Hematopoietic multipotent progenitor cell treated with erythropoietin and hydrocortisone succinate and interleukin-3 and kit ligand, for 17 days (in vitro differentiated cells): ENCODE measurements around the gene SLC16A3.

ENCODE experiments used
- DNase-seq: peaks from one replicate; pipeline ENCODE4 v3.0.0-alpha.2; 2015; ENCODE audit warnings: low spot score

SLC16A3 gene

DNA sequence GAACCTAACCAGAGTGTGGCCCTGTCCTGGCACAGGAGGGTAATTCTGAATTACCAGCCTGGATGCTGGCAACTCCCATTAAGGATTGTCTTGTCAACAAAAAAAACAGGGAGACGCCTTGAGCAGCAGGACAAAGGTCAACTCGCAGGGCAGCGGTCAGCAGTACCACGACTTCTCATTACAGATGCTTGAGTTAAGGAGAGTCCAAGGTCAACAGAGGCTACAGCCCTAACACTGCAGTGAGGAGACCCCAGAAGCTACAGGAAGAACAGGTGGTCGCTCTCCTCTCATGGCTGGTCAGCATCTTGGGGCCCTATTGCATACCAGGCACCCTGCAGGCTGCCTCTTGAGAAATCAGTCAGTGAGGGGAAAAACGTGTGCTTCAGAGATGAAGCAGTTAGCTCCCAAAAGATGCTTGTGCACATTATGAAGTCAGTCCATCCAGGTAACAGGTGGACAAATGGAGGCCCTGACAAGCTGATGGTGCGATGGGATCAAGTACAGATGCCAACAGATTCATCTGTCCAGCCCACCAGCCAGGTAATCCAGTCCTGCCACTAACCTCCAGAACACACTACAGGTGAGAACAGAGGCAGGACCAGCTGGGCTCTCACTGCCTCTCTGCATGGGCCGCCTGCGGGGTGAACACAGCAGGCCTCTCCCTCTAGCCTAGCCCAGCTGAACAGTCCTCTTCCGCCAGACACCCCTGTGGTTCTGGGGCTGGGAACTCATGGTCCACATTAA lies 40.5 kb downstream of the SLC16A3 start:
- DNase-seq = no peak

DNA sequence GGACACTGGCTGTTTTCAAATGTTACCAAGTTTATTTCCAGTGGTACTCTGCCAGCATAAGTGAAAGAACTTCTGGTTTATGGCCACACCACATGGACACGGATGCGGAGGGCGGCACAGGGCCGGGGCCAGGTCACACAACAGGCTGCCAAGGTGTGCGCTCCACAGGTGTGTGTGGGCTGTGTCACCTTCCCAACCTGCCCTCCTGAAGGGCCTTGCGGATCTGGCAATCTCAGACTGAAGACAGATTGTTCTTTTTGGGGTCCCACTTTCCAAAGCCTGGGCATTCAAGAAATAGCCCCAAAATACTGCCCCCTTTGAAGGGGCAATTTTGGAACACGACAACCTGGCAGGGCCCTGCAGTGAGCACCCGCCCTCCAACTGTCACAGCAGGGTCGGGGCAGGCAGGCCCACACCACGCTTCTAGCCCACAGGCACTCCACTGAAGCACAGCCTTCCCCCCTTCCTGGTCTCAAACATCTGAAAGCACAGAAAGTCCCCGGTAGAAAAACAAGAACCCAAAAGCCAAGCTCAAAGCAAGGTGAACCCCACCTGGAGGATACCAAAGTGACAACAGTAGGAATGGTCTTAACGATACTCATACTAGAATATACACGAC lies 41.1 kb downstream of the SLC16A3 start:
- no peak for DNase-seq

DNA sequence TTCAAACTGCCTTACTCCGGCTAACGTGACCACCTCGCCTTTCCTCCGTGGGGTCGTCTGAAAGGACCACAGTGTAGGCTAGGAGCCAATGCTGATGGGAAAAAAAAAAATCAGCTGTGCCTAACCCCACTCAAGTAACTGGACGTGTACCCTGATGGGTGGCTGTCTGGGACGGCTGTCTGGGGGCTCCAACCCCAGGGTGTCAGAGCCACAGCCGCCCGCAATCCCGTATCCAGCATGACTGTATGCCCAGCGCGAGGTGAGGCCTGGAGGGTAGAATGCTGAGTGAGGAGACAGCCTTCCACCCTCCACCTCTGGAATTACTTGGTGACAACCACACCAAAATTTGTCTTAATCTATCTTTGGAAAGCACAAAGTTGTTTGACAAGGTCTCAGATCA lies 41.8 kb downstream of the SLC16A3 start:
- DNase-seq = no peak

DNA sequence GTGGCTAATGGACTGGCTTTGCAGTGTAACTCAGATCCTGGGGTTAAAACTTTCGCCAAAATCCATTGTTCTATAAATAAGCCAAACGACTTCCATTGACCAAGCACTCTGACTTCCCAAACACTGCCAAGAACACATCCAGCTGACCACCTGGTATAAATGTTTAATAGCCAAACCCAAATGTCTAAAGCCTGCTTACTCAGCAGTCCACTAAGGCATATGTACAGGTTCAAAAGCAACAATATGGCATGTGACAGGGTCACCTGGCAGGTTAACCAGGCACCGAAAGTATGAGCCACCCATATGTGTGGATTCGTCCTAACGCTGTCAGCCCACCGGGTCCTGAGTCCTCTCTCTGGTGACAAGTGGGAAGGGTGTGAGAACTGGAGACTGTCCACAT lies 42.6 kb downstream of the SLC16A3 start:
- DNase-seq = no peak

DNA sequence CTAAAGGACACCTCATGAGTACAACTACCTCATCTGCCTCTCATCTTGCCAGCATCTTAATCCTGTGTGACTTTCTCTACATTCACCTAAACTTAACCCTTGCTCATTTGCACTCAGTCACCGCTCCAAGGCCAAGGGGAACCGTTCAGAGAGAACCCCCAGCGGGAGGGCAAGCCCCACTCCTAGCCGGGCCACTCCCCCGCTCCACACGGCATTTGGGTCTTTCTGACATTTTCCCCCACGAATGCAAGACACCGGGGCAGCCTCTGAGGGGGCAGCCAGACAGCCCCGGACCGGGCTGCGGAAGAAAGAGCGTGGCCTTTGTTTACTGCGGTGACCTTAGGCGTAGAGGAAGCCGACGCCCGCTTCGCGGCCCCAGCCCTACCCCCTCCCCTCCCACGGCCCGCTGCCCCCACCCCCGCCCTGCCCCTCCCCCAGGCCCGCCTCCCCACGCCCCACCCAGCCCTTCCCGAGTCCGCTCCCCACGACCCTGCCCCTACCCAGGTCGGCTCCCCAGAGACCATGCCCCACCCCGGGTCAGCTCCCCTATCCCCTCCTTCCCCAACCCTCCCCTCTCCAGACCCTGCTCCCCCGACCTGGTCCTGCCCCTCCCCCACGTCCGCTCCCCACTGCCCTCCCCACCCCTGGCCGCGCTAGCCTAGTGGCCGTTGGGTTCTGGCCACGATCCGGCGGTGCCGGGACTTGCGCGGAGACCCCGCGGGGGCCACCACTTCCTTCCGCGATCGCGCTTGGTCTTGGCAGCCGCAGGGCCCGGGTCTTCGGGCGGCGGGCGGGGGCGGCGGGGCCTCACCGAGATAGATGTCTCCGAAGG lies 43.9 kb downstream of the SLC16A3 start:
- DNase-seq = no peak

DNA sequence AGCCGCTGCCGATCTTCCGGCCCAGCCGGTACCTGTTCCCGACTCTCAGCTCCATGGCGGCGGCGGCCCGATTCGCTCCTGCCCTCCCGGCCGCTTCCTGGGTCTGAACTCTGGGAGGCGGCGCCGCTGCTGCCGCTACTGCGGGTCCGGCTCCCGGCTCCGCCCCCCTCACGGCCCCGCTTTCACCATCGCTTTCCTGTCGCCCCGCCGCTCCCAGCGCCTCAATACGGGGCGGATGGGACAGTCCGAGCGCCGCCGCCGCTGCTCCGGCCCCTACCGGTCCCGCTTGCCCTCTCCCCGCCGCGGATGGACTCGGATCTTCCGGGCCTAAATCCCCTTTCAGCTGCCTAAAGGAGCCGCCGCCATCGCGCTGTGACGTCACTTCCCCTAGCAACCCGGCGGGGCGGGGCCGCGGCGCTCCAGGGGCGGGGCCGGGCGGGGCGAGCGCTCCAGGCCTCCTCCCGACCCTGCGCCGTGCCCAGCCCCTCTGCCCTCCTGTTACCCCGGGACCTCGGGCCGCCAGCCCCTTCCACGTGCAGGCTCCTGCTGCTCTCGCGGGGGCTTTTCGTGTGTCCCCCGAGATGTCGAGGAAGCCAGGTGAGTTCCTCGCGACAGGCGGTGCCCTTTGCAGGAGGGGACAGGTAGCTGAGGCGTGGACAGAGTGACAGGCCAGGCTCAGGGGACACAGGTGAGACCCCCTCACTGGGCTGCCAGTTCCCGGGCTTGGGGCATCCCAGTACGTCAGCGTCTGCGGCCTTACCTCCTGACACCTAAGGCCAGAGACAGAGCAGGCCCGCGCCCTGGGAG lies 44.7 kb downstream of the SLC16A3 start, which contains the start of gene CSNK1D:
TSS of gene CSNK1D (minus strand) at position 374 of the 807 bp plus-strand sequence. CDS start at position 55, 319 bp downstream.
- peak; percentile 91 for DNase-seq

DNA sequence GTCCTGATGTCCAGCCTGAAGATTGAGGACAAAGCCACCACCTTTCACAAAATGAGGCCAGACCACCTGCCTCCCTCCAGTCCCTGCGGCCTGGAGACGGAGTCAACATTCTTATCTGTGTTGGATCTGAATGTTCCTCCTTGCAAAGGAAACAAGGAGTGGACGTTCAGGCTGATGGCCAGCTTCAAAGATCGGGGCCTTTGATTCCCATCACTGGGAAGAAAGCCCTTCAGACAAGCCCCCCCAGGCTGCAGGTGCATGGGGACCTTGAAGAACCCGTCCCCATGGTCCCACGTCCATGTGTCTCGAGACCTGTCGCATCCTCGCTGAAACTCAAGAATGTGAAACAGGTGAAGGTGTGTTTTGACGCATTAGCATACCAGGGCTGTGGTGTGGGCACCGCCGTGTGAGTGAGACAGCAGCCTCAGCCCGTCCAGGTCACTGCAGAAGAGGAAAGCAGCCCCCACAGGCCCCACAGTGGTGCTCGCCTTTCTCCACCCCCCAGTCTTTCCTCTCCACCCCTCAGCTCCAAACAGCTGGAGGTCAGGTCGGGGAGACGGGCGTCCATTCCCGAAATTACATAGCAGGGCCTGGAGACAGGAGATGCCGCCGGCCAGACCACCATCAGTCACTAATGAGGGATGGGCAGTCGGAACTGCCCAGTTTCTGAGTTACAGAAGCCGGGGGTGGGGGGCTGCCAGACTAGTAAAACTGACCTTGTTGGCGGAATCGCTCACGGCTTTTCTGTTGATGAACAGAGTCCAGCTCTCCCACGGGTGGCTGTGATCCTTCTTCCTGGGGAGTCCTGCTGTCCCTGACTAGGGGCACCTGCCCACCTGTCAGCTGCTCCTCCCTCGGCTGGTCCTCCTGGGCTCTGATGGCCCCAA lies 45.5 kb downstream of the SLC16A3 start:
- DNase-seq = no peak

DNA sequence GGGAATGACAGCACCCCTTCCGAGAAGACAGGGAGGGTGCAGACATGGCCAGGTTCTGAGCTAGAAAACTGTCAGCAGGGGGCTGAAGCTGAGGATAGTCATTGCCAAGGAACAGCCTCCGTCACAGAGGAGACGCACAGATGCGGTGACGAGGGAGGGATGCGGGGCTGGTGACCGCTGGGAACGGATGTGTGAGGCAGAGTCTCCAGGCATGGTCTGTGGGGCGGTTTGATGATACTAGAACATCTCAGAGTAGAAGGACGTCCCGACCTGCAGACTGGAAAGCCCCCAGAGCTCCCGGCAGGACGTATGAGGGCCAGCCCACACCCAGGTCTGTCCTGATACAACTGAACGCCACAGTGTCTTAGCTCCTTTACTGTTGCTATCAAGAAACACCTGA lies 46.5 kb downstream of the SLC16A3 start:
- no peak for DNase-seq

DNA sequence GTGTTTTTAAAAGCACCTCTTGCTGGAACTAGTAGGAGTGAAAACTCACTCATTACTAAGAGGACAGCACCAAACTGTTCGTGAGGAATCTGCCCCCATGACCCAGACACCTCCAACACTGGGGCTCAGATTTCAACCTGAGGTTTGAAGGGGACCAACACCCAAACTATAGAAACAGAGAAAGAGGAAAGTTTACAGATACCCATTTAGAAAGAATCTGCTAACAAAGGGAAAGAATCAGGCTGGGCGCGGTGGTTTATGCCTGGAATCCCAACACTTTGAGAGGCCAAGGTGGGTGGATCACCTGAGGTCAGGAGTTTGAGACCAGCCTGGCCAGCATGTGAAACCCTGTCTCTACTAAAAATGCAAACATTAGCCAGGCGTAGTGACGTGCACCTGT lies 48.1 kb downstream of the SLC16A3 start:
- no peak for DNase-seq

DNA sequence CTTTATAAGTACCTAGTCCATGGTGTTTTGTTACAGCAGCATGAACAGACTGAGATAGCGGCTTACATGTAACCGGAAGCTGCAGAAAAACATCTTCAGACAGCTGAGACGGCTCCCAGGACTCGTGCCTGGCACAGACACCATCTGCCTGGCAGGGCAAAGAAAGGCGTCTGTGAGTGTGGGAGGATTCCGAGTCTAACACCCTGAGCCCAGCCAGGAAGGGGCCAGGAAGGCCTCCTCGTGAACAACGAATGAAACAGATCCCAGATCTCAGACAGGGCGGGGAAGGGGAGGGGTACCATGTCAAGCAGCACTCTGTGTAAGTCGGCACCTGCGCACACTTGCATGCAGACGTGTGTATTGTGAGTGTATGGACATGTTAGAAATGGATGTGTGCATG lies 49.0 kb downstream of the SLC16A3 start:
- no peak for DNase-seq

DNA sequence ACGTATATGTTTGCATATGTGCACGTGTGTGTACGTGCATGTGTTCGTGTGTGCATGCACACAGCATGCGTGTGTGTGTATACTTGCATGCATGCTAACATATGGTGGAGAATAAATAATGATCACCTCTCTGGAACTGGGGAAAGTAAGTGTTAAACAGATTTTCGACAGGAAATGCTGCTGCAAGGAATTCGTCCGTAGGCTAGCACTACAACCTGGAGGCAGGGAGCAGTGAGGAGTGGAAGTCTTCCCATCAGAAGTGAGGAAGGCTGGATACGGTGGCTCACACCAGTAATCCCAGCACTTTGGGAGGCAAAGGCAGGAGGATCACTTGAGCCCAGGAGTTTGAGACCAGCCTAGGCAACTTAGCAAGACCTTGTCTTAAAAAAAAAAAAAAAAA lies 49.5 kb downstream of the SLC16A3 start:
- DNase-seq = no peak

DNA sequence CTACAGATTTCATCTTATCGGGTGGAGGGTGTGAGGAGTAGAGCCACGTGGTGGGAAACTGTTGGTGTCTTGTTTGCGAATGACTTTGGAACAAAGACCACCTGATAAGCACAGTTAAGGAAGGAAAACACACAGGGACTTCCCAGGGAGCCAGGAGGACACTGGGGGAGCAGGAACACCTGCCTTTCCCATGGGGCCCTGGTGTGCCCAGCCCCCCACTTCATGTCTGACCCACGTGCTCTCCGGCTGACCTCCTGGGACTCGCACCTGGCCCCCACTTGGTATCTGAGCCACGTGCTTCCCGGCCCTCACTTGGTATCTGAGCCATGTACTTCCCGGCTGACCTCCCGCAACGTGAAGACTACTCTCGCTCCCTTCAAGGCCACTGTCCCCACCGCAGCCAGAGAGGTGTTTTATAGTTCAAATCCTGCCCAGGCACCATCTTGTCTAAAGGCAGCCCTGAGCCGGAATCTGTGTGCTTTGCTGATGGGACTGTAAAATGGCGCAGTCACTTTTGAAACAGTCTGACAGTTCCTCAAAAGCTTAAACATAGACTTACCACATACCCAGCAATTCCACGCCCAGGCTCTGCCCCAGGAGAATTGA lies 50.0 kb downstream of the SLC16A3 start:
- no peak for DNase-seq

DNA sequence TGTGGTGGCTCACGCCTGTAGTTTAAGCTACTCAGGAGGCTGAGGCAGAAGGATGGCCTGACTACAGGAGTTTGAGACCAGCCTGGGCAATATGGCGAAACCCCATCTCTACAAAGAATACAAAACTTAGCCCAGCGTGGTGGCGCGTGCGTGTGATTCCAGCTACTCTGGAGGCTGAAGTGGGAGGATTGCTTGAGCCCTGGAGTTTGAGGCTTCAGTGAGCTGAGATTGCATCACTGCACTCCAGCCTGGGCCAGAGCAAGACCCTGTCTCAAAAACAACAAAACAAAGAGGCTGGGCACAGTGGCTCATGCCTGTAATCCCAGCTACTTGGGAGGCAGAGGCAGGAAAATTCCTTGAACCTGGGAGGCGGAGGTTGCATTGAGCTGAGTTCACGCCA lies 51.7 kb downstream of the SLC16A3 start:
- DNase-seq = no peak

DNA sequence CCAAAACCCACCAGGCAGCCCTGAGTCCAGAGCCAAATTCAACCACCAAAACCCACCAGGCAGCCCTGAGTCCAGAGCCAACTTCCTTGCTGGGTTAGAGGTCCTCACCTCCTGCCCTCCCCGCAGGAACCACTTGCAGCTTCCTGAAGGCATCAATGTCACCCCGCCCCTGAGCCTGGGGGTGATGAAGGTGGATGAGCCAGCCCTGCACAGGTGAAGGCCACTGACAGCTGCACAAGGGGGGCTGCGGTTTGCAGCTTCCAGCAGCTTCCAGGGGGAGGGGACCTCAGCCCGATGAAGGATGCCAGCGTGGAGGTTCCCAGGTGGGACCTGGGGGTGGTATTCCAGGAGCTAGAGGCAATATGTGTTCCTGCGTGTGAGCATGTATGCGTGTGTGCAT lies 52.2 kb downstream of the SLC16A3 start:
- no peak for DNase-seq

DNA sequence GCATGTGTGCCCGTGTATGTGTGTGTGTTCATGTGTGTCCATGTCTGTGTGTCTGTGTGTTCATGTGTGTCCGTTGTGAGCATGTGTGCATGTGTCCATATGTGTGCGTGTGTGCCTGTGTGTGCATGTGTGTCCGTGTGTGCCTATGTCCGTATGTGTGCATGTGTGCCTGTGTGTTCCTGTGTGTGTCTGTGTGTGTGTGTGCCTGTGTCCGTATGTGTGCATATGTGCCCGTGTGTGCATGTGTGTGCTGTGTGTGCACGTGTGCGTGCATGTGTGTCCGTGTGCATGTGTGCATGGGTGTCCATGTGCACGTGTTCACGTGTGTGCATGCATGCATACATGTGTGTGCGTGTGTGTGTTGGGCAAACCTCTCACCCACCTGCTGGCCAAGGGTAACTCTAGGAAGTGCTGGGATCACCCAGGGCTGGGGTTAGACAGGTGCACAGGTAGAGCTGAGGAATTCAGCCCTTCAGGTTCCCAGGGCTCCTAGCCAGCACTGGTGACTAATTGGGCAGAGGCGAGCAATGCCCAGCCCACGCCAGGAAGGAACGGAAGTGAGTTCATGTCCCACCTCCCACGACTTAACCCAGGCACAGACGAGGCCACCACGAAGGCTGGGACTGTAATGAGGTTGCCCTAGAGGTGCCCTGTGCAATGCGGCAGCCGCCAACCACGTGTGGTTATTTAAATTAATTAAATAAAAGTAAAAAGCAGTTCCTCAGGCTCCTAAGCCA lies 52.8 kb downstream of the SLC16A3 start:
- no peak for DNase-seq

DNA sequence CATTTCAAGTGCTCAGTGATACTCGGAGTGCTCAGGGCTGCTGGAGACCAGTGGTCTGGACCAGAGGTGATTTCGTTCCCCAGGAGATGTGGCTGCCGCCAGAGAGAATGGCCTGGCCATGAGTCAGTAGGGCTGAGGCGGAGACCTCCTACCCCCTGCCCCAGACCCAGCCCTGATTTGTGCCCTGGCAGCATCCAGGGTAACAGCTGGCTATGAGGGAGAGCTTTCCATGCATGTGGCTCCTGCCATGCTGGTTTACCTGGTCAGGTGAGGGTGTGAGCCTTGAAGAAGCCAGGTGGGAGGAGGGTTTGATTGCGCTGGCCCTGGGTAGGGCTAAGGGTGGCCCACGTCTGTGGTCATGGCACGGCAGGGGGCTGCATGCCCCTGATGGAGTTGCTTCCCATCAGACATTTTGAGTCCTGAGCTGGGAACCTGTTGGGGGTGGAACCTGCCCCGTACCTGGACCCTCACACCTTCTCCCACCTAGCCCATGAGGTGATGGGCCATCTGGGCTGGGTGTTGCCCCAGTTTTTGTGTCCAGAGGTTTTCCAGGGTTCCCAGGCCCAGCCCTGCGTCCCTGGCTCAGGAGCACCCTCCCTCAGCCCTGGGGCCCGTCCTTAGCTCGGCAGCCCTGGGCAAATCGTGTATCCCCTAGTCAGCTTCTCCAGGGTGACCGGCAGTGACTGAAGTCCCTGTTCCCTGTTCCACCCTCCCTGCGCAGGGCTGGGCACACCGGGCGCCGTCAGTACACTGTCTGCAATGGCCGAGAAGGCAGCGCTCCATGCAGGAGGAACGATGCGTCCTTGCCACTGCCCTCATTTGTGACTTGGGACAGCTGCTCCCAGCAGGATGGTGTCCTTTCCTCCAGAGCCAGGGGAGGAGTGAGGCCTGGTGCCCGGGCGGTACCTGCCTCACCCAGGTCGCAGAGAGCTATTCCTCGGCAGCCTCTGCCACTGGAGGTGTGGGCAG lies 53.7 kb downstream of the SLC16A3 start:
- DNase-seq = no peak

DNA sequence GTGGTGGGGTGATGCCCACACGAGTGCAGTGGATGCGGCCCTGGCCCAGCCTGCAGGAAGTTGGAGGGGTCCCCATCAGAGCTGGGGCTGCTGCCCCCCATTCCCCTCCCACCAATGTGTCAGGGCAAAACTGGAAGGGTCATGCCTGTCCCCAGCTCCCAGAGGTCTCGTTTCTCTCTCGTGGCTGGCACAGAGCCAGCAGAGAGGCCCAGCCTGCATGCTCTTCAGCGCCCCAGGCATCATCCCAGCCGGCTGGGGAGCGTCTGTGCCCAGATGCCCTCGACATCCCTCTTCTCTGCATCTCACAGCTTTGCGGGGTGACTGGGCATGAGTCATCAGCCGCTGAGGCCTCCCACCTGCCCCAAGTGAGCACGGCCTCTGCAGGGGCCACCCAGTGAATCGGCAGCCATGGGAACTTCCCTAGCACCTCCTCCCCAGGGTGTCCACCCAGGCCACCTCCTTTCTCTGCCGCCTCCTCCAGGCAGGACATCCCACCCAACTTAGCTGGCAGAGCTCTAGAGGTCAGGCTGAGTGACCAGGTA lies 54.4 kb downstream of the SLC16A3 start:
- DNase-seq = peak; percentile 38

DNA sequence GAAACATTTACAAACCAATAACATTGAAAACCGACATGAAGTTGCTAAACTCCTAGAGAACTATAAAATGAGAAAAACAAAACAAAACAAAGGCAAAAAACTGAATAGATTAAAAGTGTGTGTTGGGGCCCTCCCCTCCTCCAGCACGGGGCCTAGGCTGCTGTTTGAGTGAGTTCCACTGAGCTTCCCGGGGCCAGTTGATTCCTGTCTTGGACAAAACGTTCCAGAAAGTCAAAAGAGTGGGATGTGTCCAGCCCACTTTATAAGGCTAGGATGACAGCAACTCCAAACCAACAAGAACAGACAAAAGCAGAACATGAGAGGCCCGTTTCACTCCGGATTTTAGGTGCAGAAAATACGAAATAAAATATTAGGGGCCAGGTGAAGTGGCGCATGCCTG lies 56.3 kb downstream of the SLC16A3 start:
- no peak for DNase-seq
